Nephron progenitor cell (in vitro differentiated cells): Measurements from ENCODE around the gene IL17C.
A peak's percentile ranks its signal among the peaks of the same experiment; 100 is the strongest.

ENCODE experiments used
- DNase-seq: peaks from one replicate; pipeline ENCODE4 v3.0.0; 2021
- H3K27ac Mint-ChIP-seq: 2 replicates; pipeline ENCODE4 v1.8.0; 2021; ENCODE audit warnings: mild to moderate bottlenecking, moderate library complexity, mixed read lengths
- H3K27me3 Mint-ChIP-seq: 2 replicates; pipeline ENCODE4 v1.8.0; 2021; ENCODE audit warnings: mild to moderate bottlenecking, low read depth, mixed read lengths; ENCODE audit not compliant: poor library complexity
- H3K36me3 Mint-ChIP-seq: 2 replicates; pipeline ENCODE4 v1.8.0; 2021; ENCODE audit warnings: low read depth, mixed read lengths
- H3K4me1 Mint-ChIP-seq: 2 replicates; pipeline ENCODE4 v1.8.0; 2021; ENCODE audit warnings: mixed read lengths
- H3K4me3 Mint-ChIP-seq: 2 replicates; pipeline ENCODE4 v1.8.0; 2021; ENCODE audit warnings: mild to moderate bottlenecking, moderate library complexity, mixed read lengths
- H3K9me3 Mint-ChIP-seq: 2 replicates; pipeline ENCODE4 v1.8.0; 2021; ENCODE audit warnings: mild to moderate bottlenecking, moderate library complexity, mixed read lengths
- CTCF ChIP-seq: fragments of 200-600 bp; sonication (generic); IDR thresholded peaks from 2 replicates; pipeline ENCODE4 v1.5.0; 2021; ENCODE audit warnings: antibody characterized with exemption

Gene IL17C

GRCh38 chr16:88635671-88636319 lies 2.6 kb upstream of the IL17C start:
- H3K27ac Mint-ChIP-seq: no peak overlapping the region
- no peak for DNase-seq
- H3K9me3 Mint-ChIP-seq: no peaks in the 10 kb centered on the region
- TF ChIP-seq CTCF: no peak
- H3K4me1 Mint-ChIP-seq: peaks cover 13% of the 10 kb centered on the region
- H3K27me3 Mint-ChIP-seq: peaks cover 60% of the 10 kb centered on the region
- no peak overlapping the region for H3K4me3 Mint-ChIP-seq
- peaks cover 12% of the 10 kb centered on the region for H3K36me3 Mint-ChIP-seq

GRCh38 chr16:88636488-88637265 lies 1.7 kb upstream of the IL17C start:
- DNase-seq: no peak
- no peak overlapping the region for H3K4me3 Mint-ChIP-seq
- no peak overlapping the region for H3K27ac Mint-ChIP-seq
- peaks cover 6% of the 10 kb centered on the region for H3K36me3 Mint-ChIP-seq
- no peaks in the 10 kb centered on the region for H3K9me3 Mint-ChIP-seq
- peaks cover 13% of the 10 kb centered on the region for H3K4me1 Mint-ChIP-seq
- peaks cover 66% of the 10 kb centered on the region for H3K27me3 Mint-ChIP-seq
- no peak for TF ChIP-seq CTCF

GRCh38 chr16:88639231-88640038 lies 1.1 kb downstream of the IL17C start:
- H3K36me3 Mint-ChIP-seq: peaks cover 5% of the 10 kb centered on the region
- no peak overlapping the region for H3K27ac Mint-ChIP-seq
- H3K4me1 Mint-ChIP-seq: peaks cover 13% of the 10 kb centered on the region
- no peak for TF ChIP-seq CTCF
- no peak overlapping the region for H3K4me3 Mint-ChIP-seq
- peak; percentile 40 for DNase-seq
- no peaks in the 10 kb centered on the region for H3K9me3 Mint-ChIP-seq
- peaks cover 61% of the 10 kb centered on the region for H3K27me3 Mint-ChIP-seq

- Mint-ChIP-seq H3K27ac (no peak overlapping the region), H3K9me3 (no peaks in the 10 kb centered on the region), H3K4me1 (peaks cover 18% of the 10 kb centered on the region), H3K36me3 (peaks cover 11% of the 10 kb centered on the region), H3K27me3 (peaks cover 63% of the 10 kb centered on the region), H3K4me3 (no peak overlapping the region)
- no peak for TF ChIP-seq CTCF
- no peak for DNase-seq
Measured at GRCh38 chr16:88640039-88640495, 1.7 kb downstream of the IL17C start.

GRCh38 chr16:88640498-88641247 lies 2.3 kb downstream of the IL17C start:
- no peak for DNase-seq
- no peak overlapping the region for H3K4me3 Mint-ChIP-seq
- peaks cover 14% of the 10 kb centered on the region for H3K36me3 Mint-ChIP-seq
- H3K9me3 Mint-ChIP-seq: no peaks in the 10 kb centered on the region
- H3K4me1 Mint-ChIP-seq: peaks cover 22% of the 10 kb centered on the region
- peaks cover 57% of the 10 kb centered on the region for H3K27me3 Mint-ChIP-seq
- no peak for TF ChIP-seq CTCF
- H3K27ac Mint-ChIP-seq: no peak overlapping the region
